ENCODE data around the gene COL27A1.

Gene COL27A1

GRCh38 chr9:114229295-114229694, 74.0 kb downstream of the COL27A1 start:
- Histone ChIP-seq H3K9ac (ENCODE audit: low read length) (no peak overlapping the region), H3K27ac (ENCODE audit: low read depth, low read length, poor library complexity, severe bottlenecking) (no peak overlapping the region), H4K20me1 (ENCODE audit: insufficient read depth, low read length) (no peaks in the 10 kb centered on the region), H3K27me3 (ENCODE audit: insufficient read depth, low read length) (peaks cover 5% of the 10 kb centered on the region), H3K4me3 (ENCODE audit: low read depth, low read length, poor library complexity, severe bottlenecking) (no peak overlapping the region), H3F3A (ENCODE audit: insufficient read depth, low read length) (no peaks in the 10 kb centered on the region), H3K9me2 (ENCODE audit: low read depth, low read length) (no peaks in the 10 kb centered on the region), H2AFZ (ENCODE audit: low read length) (no peak overlapping the region), H3K79me2 (ENCODE audit: insufficient read depth, low read length) (no peaks in the 10 kb centered on the region), H3K9me3 (ENCODE audit: low read length) (no peaks in the 10 kb centered on the region), H3K36me3 (ENCODE audit: insufficient read depth, low read length) (no peaks in the 10 kb centered on the region), H3K4me1 (ENCODE audit: insufficient read depth, low read length, severe bottlenecking) (no peaks in the 10 kb centered on the region), H3K4me2 (ENCODE audit: low read length) (no peak overlapping the region)
- TF ChIP-seq EZH2 (IDR thresholded peaks at IDR 0.05; ENCODE audit: borderline replicate concordance, low read length), result no peak

- Histone ChIP-seq H3K36me3 (ENCODE audit: insufficient read depth, low read length) (no peaks in the 10 kb centered on the region), H3K4me1 (ENCODE audit: insufficient read depth, low read length, severe bottlenecking) (no peaks in the 10 kb centered on the region), H3K4me2 (ENCODE audit: low read length) (no peak overlapping the region), H3K9me2 (ENCODE audit: low read depth, low read length) (no peaks in the 10 kb centered on the region), H3K79me2 (ENCODE audit: insufficient read depth, low read length) (no peaks in the 10 kb centered on the region), H2AFZ (ENCODE audit: low read length) (no peak overlapping the region), H3K9ac (ENCODE audit: low read length) (no peak overlapping the region), H3K9me3 (ENCODE audit: low read length) (no peaks in the 10 kb centered on the region), H3F3A (ENCODE audit: insufficient read depth, low read length) (no peaks in the 10 kb centered on the region), H3K27me3 (ENCODE audit: insufficient read depth, low read length) (peaks cover 5% of the 10 kb centered on the region), H3K27ac (ENCODE audit: low read depth, low read length, poor library complexity, severe bottlenecking) (no peak overlapping the region), H3K4me3 (ENCODE audit: low read depth, low read length, poor library complexity, severe bottlenecking) (no peak overlapping the region), H4K20me1 (ENCODE audit: insufficient read depth, low read length) (no peaks in the 10 kb centered on the region)
- no peak for TF ChIP-seq CTCF (IDR thresholded peaks at IDR 0.05; ENCODE audit: low read length)
- TF ChIP-seq EZH2 (IDR thresholded peaks at IDR 0.05; ENCODE audit: borderline replicate concordance, low read length), result no peak
These were observed 74.7 kb downstream of the COL27A1 start for GRCh38 chr9:114230068-114230467.

- no peaks in the 10 kb centered on the region for H3K79me2 ChIP-seq (ENCODE audit: insufficient read depth, low read length)
- H3K36me3 ChIP-seq (ENCODE audit: insufficient read depth, low read length), result no peaks in the 10 kb centered on the region
- no peaks in the 10 kb centered on the region for H3K9me2 ChIP-seq (ENCODE audit: low read depth, low read length)
- H2AFZ ChIP-seq (ENCODE audit: low read length), result no peak overlapping the region
- H3K4me3 ChIP-seq (ENCODE audit: low read depth, low read length, poor library complexity, severe bottlenecking), result no peak overlapping the region
- no peaks in the 10 kb centered on the region for H4K20me1 ChIP-seq (ENCODE audit: insufficient read depth, low read length)
- TF ChIP-seq CTCF (IDR thresholded peaks at IDR 0.05; ENCODE audit: low read length), result no peak
- no peak overlapping the region for H3K9ac ChIP-seq (ENCODE audit: low read length)
- no peaks in the 10 kb centered on the region for H3K9me3 ChIP-seq (ENCODE audit: low read length)
- H3K27me3 ChIP-seq (ENCODE audit: insufficient read depth, low read length), result peaks cover 5% of the 10 kb centered on the region
- no peak overlapping the region for H3K27ac ChIP-seq (ENCODE audit: low read depth, low read length, poor library complexity, severe bottlenecking)
- H3K4me2 ChIP-seq (ENCODE audit: low read length), result no peak overlapping the region
- no peaks in the 10 kb centered on the region for H3K4me1 ChIP-seq (ENCODE audit: insufficient read depth, low read length, severe bottlenecking)
- no peaks in the 10 kb centered on the region for H3F3A ChIP-seq (ENCODE audit: insufficient read depth, low read length)
These were observed 75.9 kb downstream of the COL27A1 start for GRCh38 chr9:114231273-114231672.

- Histone ChIP-seq H3K4me1 (ENCODE audit: insufficient read depth, low read length, severe bottlenecking) (no peaks in the 10 kb centered on the region), H3K27ac (ENCODE audit: low read depth, low read length, poor library complexity, severe bottlenecking) (no peak overlapping the region), H3K9me2 (ENCODE audit: low read depth, low read length) (no peaks in the 10 kb centered on the region), H3F3A (ENCODE audit: insufficient read depth, low read length) (no peaks in the 10 kb centered on the region), H3K79me2 (ENCODE audit: insufficient read depth, low read length) (no peaks in the 10 kb centered on the region), H3K9ac (ENCODE audit: low read length) (no peak overlapping the region), H3K4me3 (ENCODE audit: low read depth, low read length, poor library complexity, severe bottlenecking) (no peak overlapping the region), H3K9me3 (ENCODE audit: low read length) (no peaks in the 10 kb centered on the region), H3K36me3 (ENCODE audit: insufficient read depth, low read length) (no peaks in the 10 kb centered on the region), H3K27me3 (ENCODE audit: insufficient read depth, low read length) (peaks cover 9% of the 10 kb centered on the region), H4K20me1 (ENCODE audit: insufficient read depth, low read length) (no peaks in the 10 kb centered on the region), H3K4me2 (ENCODE audit: low read length) (no peak overlapping the region), H2AFZ (ENCODE audit: low read length) (no peak overlapping the region)
- TF ChIP-seq EZH2 (IDR thresholded peaks at IDR 0.05; ENCODE audit: borderline replicate concordance, low read length) (no peak), CTCF (IDR thresholded peaks at IDR 0.05; ENCODE audit: low read length) (no peak)
These were observed 76.5 kb downstream of the COL27A1 start for GRCh38 chr9:114231719-114232449.

Measured in OCI-LY1 (cell line).